Right ventricle myocardium inferior (tissue), 1 donor: ENCODE measurements around the gene RETNLB. TPM values are rescaled to one million over a fixed set of nuclear protein-coding genes. Genes with fewer than 3 reads are reported as not detected.

ENCODE experiments used
- total RNA-seq: library from RNA; stranded (reverse); fragmentation: NEBNext Ultra II Directional; extraction: Animal tissue kit (Norgen Biotek cat#: 25700); gene quantifications from one replicate; pipeline ENCODE4 v1.2.1, GENCODE V29; 2021
- donor health status: DM: no; HTN: yes; CAD: no; lungs with severe emphysema.

Gene RETNLB
- total RNA-seq, 1 donor from 2014 or later, result not detected

Other genes with a start within 250 kb of the RETNLB start
- gene MYH15, start 246.8 kb downstream of the RETNLB start, total RNA-seq, result 0.19 TPM
- gene CIP2A, start 168.0 kb downstream of the RETNLB start, total RNA-seq, result 1.1 TPM
- gene DZIP3, start 167.7 kb downstream of the RETNLB start, total RNA-seq, result 15.4 TPM
- gene TRAT1, start 65.4 kb upstream of the RETNLB start, total RNA-seq, result not detected
- not detected for gene GUCA1C, start 196.5 kb upstream of the RETNLB start, total RNA-seq